GM12878 (cell line): ENCODE data around the gene RRBP1.

Experiments
- TF ChIP-seq, protein P1 (sequence below): IDR thresholded peaks from 2 replicates; pipeline ENCODE4 v1.6.1; 2012; ENCODE audit warnings: low read length, inconsistent platforms
- TF ChIP-seq, protein P2 (sequence below), 3 experiments: IDR thresholded peaks in 2 of 3; conservative IDR thresholded peaks in 1 of 3; 2 replicates each; pipeline ENCODE4 v1.5.1; 2011; ENCODE audit warnings: low read depth in 3 of 3, low read length in 3 of 3, mild to moderate bottlenecking in 3 of 3, control low read depth in 2 of 3, moderate library complexity in 2 of 3, inconsistent platforms in 1 of 3, mixed read lengths in 1 of 3; ENCODE audit not compliant: control insufficient read depth in 2 of 3, insufficient read depth in 1 of 3; ENCODE audit errors: extremely low read depth in 1 of 3

DNA sequence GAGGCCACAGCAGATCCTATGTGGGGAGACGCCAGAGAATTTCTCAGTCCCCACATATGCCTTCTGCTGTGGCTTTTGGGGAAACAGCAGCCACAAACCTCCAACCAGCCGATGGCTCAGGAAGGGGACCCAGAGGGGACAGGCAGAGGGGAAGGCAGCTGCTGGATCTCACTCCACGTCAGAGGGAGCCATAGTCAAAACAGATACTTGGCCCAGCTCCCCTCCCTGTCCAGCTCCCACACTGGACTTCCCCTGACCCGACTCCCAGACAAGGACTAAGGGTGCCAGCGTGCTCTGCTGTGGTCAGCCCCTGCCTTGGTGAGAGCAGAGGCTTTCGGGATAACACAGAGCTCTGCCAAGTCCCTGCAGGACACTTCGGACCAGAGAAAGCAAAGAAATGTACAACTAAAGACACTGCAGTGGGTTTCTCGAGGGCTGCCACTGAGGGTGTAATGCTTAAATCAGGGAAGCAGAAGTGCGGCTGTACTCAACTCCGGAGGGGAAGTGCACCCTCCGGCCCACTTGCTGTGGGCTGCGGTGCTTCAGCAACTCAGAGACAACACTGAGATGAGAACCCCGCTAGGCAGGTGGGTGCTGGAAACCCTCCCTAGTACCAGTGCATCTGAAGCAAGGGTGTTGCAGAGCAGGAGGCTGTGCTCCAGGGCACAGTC lies 47.2 kb downstream of the RRBP1 start:
- TF ChIP-seq, protein P1, sequence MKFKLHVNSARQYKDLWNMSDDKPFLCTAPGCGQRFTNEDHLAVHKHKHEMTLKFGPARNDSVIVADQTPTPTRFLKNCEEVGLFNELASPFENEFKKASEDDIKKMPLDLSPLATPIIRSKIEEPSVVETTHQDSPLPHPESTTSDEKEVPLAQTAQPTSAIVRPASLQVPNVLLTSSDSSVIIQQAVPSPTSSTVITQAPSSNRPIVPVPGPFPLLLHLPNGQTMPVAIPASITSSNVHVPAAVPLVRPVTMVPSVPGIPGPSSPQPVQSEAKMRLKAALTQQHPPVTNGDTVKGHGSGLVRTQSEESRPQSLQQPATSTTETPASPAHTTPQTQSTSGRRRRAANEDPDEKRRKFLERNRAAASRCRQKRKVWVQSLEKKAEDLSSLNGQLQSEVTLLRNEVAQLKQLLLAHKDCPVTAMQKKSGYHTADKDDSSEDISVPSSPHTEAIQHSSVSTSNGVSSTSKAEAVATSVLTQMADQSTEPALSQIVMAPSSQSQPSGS: no peak
- TF ChIP-seq, protein P2, sequence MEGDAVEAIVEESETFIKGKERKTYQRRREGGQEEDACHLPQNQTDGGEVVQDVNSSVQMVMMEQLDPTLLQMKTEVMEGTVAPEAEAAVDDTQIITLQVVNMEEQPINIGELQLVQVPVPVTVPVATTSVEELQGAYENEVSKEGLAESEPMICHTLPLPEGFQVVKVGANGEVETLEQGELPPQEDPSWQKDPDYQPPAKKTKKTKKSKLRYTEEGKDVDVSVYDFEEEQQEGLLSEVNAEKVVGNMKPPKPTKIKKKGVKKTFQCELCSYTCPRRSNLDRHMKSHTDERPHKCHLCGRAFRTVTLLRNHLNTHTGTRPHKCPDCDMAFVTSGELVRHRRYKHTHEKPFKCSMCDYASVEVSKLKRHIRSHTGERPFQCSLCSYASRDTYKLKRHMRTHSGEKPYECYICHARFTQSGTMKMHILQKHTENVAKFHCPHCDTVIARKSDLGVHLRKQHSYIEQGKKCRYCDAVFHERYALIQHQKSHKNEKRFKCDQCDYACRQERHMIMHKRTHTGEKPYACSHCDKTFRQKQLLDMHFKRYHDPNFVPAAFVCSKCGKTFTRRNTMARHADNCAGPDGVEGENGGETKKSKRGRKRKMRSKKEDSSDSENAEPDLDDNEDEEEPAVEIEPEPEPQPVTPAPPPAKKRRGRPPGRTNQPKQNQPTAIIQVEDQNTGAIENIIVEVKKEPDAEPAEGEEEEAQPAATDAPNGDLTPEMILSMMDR (IDR thresholded peaks at IDR 0.05 in 2 of 3, conservative IDR thresholded peaks at IDR 0.05 in 1 of 3; ENCODE audit: control insufficient read depth in 2 of 3, extremely low read depth in 1 of 3, insufficient read depth in 1 of 3, low read depth in 3 of 3, low read length in 3 of 3): no peak
